NOMO-1 (cell line): ENCODE results near the gene COL27A1.
"Not testable (repeated sequence)": the region's sequence is repeated elsewhere in the genome, so short reads cannot be mapped to it uniquely, and the experiment has no call there.

ENCODE experiments used
- DNase-seq, 2 experiments: peaks; one replicate each; lab custom pipeline; 2025; ENCODE audit not compliant: unreplicated experiment in 2 of 2; lab: John Stamatoyannopoulos, UW

Gene COL27A1

GRCh38 chr9:114330636-114331035 lies 175.3 kb downstream of the COL27A1 start:
- no peak for DNase-seq

DNA sequence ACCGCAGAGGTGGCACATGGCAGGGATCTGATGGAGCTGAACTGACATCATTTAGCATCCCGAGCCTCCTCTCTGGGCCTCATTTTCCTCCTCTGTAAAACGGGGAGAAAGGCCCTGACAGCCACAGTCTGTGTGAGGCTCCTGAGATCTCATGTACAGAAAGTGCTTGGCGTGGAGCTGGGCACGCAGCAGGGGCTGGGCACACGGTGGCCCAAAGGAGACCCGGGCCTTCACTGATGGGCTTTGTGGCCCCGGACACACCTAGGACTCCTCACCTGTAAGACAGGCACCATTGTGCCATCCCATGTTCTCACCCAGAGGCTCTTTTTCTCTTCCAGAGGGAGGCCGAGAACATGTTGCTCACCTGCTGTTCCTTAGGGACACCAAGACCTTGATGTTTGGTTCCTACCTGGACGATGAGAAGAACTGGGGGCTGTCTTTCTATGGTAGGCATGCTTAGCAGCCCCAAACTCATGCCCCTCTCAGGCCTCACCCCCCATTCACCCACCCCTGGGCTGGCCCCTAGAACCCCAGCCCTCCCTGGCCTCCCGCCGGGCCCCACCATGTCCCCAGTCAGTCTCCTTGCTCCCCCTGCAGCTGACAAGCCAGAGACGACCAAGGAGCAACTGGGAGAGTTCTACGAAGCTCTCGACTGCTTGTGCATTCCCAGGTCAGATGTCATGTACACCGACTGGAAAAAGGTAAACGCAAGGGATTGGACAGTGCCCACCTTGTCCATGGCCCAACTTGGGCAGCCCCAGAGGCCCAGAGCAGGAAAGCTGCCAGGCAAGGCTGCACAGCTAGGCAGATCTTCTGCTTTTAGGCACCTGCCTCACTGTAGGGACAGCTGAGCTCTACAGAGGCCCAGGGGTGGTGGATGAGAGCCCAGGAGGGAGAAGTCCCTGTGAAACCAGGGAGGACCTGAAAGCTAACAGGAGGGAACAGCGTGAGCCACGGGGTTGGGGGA lies 176.2 kb downstream of the COL27A1 start:
- DNase-seq: not testable (repeated sequence)

- not testable (repeated sequence) for DNase-seq
Observed at GRCh38 chr9:114332474-114333040, 177.2 kb downstream of the COL27A1 start.

DNA sequence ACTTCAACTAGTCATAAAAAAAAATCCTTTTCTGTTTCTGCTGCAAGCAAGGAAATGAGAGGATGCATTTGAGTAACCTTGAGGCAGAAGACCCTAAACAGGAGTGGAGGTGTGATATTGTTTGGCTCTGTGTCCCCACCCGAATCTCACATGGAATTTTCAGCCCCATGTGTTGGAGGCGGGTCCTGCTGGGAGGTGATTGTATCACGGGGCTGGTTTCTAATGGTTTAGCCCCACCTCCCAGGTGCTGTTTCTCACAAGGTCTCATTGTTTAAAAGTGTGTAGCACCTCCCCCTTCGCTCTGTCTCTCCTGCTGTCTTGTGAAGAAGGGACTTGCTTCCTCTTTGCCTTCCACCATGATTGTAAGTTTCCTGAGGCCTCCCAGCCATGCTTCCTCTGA lies 178.4 kb downstream of the COL27A1 start:
- DNase-seq: not testable (repeated sequence)

DNA sequence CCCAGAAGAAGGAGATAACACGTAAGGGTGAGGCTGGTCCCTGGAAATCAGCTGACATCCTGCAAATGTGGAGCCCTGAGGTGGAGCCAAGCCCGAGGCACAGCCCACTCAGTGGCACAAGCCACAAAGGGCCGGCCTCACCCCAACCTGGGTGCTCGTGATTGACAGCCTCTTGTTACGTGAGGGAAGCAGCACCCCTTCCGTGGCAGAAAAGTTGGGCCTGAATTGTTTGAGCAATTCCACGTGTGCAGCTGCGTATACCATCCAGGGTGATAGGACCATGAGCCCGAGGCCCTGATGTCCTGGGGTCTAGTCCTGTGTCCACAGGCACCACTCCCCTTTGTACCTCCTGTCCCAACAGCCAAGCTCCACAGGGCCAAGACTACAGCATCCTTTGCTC lies 179.2 kb downstream of the COL27A1 start:
- DNase-seq: no peak

GRCh38 chr9:114335745-114336144 lies 180.4 kb downstream of the COL27A1 start:
- no peak for DNase-seq

DNA sequence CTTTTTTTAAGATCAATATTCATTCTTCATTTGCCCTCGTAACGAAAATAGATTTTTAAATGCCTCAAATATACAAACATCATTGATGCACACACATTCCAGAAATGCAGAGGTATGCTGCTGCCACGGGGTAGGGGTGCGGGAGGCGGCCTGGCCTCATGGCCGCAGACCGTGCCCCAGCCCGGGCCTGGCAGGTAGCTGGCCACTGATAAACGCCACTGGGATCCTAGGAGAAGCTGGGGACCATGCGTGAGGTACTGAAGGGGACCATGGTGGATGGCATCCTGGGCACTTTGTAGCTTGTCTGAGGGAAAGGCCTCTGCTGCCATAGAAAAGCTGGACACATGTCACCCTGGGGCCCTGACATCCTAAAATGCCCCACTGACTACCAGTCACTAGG lies 180.8 kb downstream of the COL27A1 start:
- DNase-seq: no peak

- no peak for DNase-seq
Observed at GRCh38 chr9:114336699-114337395, 181.5 kb downstream of the COL27A1 start.

DNA sequence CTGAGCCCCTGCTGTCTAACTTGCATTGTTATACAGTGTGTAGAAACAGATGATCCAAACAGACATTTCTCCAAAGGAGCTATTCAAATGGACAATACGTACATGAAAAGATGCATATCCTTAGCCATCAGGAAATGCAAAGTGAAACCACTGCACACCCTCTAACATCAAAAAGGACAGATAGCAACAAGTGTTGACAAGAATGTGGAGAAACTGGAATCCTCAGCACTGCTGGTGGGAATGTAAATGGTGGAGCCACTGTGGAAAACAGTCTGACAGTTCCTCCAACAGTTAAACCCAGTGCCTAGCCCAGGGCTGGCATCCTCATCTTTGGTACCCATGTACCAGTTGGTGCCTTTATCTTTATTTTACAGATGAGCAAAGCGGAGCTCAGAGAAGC lies 182.8 kb downstream of the COL27A1 start:
- DNase-seq: no peak

- DNase-seq: peak; percentile 25 to 44
Observed at GRCh38 chr9:114339130-114339908, 184.0 kb downstream of the COL27A1 start.

DNA sequence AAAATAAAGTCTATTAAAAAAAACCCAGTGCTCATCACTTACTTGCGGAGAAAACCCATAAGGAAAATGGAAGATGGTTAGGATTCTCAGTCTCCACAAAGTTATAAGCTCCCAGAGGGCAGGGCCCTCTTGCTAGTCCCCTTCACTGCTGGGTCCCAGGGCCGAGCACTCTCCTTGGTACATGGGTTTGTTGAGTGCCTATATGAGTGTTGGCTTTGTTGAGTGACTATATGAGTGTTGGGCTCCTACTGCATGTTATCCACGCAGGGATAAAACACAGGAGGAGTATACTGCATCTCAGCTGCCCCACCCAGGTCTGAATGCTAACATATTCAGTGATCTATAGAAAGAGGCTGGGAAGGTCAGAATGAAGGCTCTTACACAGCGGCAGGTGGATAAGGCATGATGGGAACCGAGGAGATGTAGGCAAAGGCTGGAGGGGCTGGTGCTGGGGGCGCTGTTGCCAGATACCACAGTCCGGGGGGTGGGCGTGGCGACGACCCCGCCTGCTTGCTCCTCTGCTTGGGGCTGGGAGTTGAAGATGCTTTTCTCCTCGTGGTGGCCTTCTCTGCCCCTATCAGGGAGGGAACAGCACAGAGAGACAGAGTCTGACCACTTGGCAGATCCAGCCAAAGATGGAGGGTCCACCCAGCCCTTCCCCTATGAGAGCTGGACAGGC lies 186.0 kb downstream of the COL27A1 start:
- no peak for DNase-seq

DNA sequence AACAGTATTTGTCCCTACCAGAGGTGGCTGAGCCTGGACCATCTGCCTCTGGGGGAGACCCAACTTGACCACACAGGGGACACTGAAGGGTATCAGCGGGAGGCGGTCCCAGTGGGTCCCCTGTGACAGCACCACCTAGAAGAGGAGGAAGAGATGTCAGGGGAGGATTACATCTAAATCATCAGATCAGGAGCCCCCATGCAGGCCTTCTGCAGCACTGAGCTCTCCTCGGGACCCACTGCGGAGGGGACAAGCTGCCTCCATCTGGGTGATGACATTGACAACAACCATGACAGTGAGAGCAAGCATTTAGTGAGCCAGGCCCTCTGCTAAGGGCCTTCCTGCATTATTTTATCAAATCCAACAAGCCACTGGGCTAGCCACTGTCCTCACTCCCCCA lies 186.7 kb downstream of the COL27A1 start:
- no peak for DNase-seq

DNA sequence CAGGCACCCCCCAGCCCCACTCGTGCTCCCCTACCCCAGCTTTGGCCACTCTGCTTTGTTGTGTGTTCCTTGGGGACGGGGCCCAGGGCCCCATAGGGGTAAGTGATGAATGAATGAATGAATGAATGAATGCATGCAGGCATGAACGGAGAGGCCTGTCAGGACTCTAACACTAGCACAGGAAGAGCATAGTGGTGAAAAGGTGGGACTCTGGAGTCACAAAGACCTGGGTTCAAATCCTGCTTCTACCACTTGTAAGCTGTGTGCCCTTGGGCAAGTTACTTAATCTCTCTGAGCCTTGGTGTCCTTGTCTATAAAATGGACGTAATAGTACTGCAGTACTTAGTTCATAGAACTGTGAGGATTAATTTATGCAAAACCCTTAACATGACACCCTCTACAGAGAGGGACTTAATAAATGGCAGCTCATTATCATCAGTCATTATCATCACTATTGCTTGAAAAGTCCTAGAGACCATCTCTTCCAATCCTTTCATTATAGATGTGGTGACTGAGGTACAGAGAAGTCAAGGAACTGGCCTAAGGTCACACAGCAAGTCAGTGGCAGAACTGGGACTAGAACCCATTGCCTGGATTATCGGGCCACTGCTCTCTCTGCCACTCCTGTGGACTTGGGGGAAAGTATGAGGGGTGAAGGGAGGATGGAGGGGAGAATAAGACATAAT lies 187.6 kb downstream of the COL27A1 start:
- DNase-seq: no peak

DNA sequence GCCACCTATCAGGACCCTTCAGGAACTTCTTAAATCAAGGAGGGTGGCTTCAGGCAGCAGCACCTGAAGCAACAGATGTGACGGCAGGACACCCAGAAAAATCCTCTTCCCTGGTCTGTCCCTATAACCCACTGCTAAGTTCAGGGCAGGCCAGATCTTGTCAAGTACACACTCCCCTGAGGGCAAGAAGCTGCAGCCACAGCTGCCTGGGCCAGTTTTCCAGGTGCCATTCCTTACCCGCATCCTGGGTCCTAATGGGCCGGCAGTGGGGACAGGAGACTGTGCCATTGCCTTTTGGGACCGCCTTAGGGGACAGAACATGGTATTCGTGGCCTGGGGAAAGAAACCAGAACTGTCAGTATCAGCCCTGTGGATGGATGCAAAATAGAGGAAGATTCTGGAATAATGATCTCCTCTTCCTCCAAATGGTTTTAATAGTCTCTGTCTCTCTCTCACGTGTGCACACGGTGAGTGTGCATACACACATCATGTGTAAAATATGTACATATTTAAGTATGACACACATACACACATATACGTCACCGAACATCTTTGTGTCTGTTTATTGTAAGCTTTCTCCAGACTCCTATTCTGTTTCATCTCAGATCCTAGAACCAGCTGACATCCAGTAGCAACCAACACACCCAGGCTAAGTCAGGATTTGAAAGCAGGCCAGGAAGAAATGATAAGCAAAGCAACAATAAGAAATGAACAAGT lies 188.3 kb downstream of the COL27A1 start:
- no peak for DNase-seq

GRCh38 chr9:114344188-114344566 lies 188.8 kb downstream of the COL27A1 start:
- DNase-seq: no peak

DNA sequence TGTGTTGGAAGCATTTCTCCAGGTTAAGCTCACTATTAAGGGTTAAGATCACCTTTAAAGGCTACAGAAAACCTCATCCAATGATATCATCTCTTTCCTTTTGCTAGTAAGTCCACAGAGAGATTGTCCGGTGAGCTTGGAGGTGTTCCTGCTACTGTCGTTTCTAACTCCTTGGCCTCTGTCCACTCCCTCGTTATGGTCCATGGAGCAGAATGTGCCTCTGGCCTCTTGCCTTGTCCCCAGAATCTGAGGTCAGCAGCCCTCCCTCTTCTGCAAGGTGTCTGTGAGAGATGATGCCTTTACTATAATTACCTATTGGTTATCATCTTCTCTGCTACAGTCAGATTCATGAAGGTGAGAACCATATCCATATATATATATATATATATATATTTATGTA lies 189.4 kb downstream of the COL27A1 start:
- no peak for DNase-seq

- no peak for DNase-seq
Observed at GRCh38 chr9:114345493-114346065, 190.2 kb downstream of the COL27A1 start.

- no peak for DNase-seq
Observed at GRCh38 chr9:114346146-114346545, 190.8 kb downstream of the COL27A1 start.

- DNase-seq: no peak
Observed at GRCh38 chr9:114347675-114348074, 192.3 kb downstream of the COL27A1 start.
